Activated T-cell treated with anti-CD3 and anti-CD28 coated beads, Interleukin-2, amount 50 U/mL, for 72 hours (primary cell): ENCODE results near the gene KAZALD1. TPM values are rescaled to one million over a fixed set of nuclear protein-coding genes. Genes with fewer than 3 reads are reported as not detected.

Experiments used
- ATAC-seq, 2 donors: fragments of 150-1000 bp; cut with Tn5 transposase; replicated peaks in 1 of 2; 2 replicates each; pipeline ENCODE4 v1.10.0; 2021; ENCODE audit warnings: moderate library complexity in 2 of 2, mild to moderate bottlenecking in 1 of 2
- DNase-seq, 2 donors: peaks; one replicate each; pipeline ENCODE4 v3.0.0; 2021 to 2022; ENCODE audit warnings: mixed read lengths in 1 of 2
- H3K27ac Mint-ChIP-seq: one replicate; pipeline ENCODE4 v1.8.0; 2022; ENCODE audit warnings: mild to moderate bottlenecking, moderate library complexity, mixed read lengths
- H3K27me3 Mint-ChIP-seq: one replicate; pipeline ENCODE4 v1.8.0; 2022; ENCODE audit warnings: low read depth, mixed read lengths
- H3K36me3 Mint-ChIP-seq, 2 donors: one replicate each; pipeline ENCODE4 v1.8.0; 2022; ENCODE audit warnings: mixed read lengths in 2 of 2, mild to moderate bottlenecking in 1 of 2; ENCODE audit not compliant: insufficient read depth in 2 of 2
- H3K4me1 Mint-ChIP-seq: one replicate; pipeline ENCODE4 v1.8.0; 2022; ENCODE audit warnings: low read depth, mixed read lengths
- H3K4me3 Mint-ChIP-seq, 2 donors: one replicate each; pipeline ENCODE4 v1.8.0; 2022; ENCODE audit warnings: mild to moderate bottlenecking in 2 of 2, mixed read lengths in 2 of 2, moderate library complexity in 2 of 2
- H3K9me3 Mint-ChIP-seq, 2 donors: one replicate each; pipeline ENCODE4 v1.8.0; 2022; ENCODE audit warnings: mixed read lengths in 2 of 2
- total RNA-seq, 2 donors: library from RNA; stranded (reverse); gene quantifications; one replicate each; pipeline ENCODE4 v1.2.3, GENCODE V29; 2022

The KAZALD1 gene
- total RNA-seq, 2 donors from 2014 or later, result 0.49 to 0.53 TPM

DNA sequence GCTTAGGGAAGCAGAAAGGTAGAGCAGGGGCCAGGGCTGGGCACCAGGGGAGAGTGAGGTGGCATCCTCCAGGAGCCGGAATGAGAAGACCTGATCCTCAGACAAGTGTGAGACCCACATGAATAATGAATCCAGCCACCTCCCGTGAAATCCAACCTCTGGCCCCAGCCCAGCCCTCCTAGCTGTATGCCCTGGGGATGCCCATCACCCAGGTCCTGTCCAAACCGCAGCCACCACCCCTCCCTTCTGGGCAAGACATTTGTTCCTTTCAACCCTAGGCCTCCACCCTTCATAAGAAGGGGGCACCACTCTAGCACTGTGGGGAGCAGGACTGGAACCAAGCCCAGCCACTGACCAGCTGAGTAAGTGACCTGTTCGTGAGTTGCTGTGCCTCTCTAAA is 40.5 kb upstream of the KAZALD1 start:
- H3K36me3 Mint-ChIP-seq, result no peaks in the 10 kb centered on the region
- peaks cover 6% of the 10 kb centered on the region for H3K4me1 Mint-ChIP-seq
- H3K27me3 Mint-ChIP-seq, result peaks cover 40% of the 10 kb centered on the region
- no peak overlapping the region for H3K27ac Mint-ChIP-seq
- H3K9me3 Mint-ChIP-seq, result no peaks in the 10 kb centered on the region
- H3K4me3 Mint-ChIP-seq, result no peak overlapping the region
- DNase-seq (no peak), ATAC-seq (no peak)

DNA sequence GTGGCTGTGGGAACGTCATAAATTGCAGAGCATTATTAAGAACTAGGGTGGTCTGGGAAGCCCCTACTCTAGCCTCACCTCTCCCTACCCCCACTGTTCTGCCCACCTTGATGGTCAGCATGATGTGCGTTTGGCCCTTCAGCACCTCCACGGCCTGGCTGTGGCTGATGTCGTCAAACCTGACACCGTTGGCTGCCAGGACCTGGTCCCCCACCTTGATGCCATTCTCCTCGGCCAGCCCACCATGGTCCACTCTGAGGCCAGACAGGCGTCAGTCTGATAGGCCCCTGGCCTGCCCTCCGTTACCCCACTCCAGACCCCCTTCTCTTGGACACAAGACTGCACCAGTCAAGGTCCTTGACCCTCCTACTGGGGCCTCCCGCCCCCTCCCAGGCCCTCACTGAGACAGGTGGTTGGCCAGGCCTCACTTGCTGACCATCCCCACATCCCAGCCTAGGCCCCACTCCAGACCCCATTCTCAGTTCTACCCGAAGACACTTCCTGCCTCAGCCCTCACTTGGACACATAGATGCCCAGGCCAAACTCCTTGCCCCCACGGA is 40.0 kb upstream of the KAZALD1 start:
- Mint-ChIP-seq H3K27ac (no peak overlapping the region), H3K36me3 (no peaks in the 10 kb centered on the region), H3K27me3 (peaks cover 34% of the 10 kb centered on the region), H3K4me3 (no peak overlapping the region), H3K4me1 (peaks cover 6% of the 10 kb centered on the region), H3K9me3 (no peaks in the 10 kb centered on the region)
- no peak for DNase-seq
- ATAC-seq, result no peak

DNA sequence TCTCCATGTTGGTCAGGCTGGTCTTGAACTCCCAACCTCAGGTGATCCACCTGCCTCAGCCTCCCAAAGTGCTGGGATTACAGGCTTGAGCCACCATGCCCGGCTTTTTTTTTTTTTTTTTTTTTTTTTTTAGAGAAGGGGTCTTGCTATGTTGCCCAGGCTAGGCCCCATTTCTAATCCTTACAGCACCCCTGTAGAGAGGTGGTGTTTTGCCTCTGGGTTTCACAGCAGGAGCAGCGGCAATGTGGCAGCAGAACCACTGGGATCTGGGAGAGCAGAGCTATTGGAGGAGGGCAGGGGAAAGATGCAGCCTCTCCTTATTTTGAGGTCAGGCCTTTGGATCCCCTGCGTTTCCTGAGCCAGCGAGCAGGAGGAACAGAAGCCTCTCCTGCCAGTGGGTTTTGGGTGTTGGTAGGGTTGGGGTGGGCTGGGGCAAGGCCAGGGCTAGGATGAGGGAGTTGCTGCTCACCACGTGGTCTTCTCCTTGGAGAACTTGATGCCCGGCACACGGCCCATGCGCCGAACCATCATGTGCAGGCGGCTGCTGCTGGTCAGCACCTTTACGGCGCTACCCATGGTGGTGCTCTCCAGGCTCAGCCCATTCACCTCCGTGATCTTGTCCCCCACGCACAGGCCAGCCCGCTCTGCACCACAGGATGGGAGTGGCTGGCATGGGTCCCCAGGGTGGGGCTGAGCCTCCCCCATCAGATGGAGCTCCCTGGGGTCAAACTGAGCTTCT is 38.7 kb upstream of the KAZALD1 start:
- Mint-ChIP-seq H3K4me1 (peaks cover 6% of the 10 kb centered on the region), H3K27me3 (peaks cover 21% of the 10 kb centered on the region), H3K9me3 (no peaks in the 10 kb centered on the region), H3K4me3 (no peak overlapping the region), H3K27ac (no peak overlapping the region), H3K36me3 (no peaks in the 10 kb centered on the region)
- DNase-seq (no peak), ATAC-seq (no peak)

DNA sequence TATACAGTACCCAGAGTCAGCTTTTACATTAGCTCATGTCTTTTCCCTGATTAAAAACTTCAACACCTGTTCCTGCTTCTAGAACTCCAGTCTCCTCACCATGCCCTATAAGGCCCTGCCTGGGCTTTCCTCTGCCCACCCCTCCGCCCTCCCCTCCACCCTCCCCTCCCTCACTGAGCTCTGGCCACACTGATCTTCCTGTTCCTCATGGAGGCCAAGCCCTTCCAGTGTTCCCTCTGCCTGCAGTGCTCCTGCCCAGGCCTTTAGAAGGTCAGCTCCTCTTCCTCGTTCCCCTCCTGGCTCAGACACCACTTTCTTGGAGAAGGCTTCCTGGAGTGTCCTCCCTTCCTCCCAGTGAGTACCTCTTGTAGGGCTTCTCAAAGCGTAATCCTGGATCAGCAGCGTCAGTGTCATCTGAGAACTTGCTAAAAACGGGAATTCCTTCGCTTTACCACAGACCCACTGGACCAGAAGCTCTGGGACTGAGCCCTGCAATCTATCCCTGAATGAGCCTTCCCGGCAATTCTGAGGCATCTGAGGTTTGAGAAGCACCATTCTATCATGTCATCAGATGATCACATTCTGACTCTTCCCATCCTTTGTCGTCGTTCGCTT is 34.6 kb upstream of the KAZALD1 start:
- H3K27ac Mint-ChIP-seq, result no peak overlapping the region
- DNase-seq, result no peak

GRCh38 chr10:101028446-101029337 is 33.1 kb upstream of the KAZALD1 start:
- Mint-ChIP-seq H3K4me3 (no peak overlapping the region), H3K36me3 (no peaks in the 10 kb centered on the region), H3K27me3 (peaks cover 7% of the 10 kb centered on the region), H3K9me3 (no peaks in the 10 kb centered on the region), H3K27ac (no peak overlapping the region), H3K4me1 (peaks cover 18% of the 10 kb centered on the region)
- DNase-seq (no peak), ATAC-seq (no peak)

More for the DNA sequence above, 34.6 kb upstream of the KAZALD1 start:
- no peak for ATAC-seq
- Mint-ChIP-seq H3K4me1 (peaks cover 9% of the 10 kb centered on the region), H3K36me3 (no peaks in the 10 kb centered on the region), H3K9me3 (no peaks in the 10 kb centered on the region), H3K4me3 (no peak overlapping the region), H3K27me3 (peaks cover 7% of the 10 kb centered on the region)

DNA sequence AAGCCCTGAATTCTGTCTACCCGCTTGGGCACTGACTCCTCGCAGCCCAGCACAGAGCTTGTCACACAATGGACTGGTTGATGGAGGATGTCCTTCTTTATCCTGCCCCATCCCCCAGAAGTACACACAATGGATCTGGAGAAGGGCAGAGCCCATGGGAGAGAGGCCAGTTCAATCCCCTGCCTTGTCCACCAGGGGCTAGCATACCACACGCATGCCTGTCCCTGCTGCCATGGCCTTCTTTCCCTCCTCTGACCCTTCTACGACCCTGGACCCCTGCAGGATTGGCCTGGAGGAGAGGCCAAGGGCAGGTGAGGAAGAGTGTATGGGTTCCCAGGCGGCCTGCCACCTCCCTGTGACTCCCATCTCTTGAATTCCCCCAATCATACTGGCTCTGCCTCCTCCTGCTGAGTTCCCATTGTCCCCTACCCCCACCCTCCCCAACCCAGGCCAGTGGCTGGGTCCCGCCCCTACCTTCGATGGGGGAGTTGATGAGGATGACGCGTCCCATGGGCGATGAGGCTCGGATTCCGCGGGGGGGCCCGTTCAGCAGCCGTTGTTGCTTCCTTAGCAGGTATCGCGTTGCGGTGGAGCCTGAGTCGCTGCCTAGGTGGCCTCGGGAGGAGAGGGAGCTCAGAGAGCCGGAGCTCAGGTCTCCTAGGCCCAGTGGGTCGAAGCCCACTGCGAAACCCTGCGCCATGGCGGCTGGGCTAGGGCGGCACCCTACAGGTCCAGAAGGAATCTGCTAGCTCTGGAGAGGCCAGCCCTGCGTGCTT is 32.1 kb upstream of the KAZALD1 start:
- H3K4me3 Mint-ChIP-seq, result no peak overlapping the region
- peaks cover 7% of the 10 kb centered on the region for H3K27me3 Mint-ChIP-seq

DNA sequence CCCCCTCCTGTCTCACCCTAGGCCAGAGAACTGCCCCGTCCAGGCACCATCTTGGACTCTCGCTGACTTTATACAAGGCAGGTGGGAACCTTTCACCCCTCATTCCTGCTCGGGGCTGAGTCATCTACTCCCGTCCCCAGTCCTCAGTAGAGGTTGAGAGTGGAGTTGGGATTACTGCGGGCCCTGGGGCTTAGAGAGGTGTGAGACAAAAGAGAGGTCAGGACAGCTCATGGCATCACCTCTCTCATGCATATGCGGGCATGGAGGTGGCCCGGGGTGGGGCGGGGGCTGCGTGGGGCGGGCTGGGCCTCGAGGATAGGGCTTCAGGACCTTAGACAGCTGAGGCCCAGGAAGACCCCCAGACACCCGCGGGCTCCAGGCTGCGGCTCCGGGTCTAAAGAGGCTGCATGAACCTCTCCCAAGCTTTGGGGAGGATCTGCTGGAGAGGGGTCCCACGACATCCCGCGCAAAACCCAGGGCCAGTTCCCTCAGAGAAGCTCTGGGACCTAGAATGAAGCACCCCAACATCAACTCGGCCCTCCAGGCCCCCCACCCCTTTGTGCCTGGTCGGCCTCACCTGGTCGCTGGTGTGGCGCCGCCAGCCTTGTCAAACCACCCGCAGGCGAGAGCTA is 31.2 kb upstream of the KAZALD1 start:
- Mint-ChIP-seq H3K36me3 (no peaks in the 10 kb centered on the region), H3K27me3 (peaks cover 7% of the 10 kb centered on the region), H3K4me1 (peaks cover 18% of the 10 kb centered on the region), H3K27ac (no peak overlapping the region), H3K4me3 (peak overlapping the region; percentile 84 to 91), H3K9me3 (no peaks in the 10 kb centered on the region)
- ATAC-seq (no peak), DNase-seq (no peak)

More for the DNA sequence above, 32.1 kb upstream of the KAZALD1 start:
- H3K4me1 Mint-ChIP-seq, result peaks cover 18% of the 10 kb centered on the region
- ATAC-seq (no peak), DNase-seq (no peak)
- no peaks in the 10 kb centered on the region for H3K9me3 Mint-ChIP-seq
- H3K36me3 Mint-ChIP-seq, result no peaks in the 10 kb centered on the region
- no peak overlapping the region for H3K27ac Mint-ChIP-seq

DNA sequence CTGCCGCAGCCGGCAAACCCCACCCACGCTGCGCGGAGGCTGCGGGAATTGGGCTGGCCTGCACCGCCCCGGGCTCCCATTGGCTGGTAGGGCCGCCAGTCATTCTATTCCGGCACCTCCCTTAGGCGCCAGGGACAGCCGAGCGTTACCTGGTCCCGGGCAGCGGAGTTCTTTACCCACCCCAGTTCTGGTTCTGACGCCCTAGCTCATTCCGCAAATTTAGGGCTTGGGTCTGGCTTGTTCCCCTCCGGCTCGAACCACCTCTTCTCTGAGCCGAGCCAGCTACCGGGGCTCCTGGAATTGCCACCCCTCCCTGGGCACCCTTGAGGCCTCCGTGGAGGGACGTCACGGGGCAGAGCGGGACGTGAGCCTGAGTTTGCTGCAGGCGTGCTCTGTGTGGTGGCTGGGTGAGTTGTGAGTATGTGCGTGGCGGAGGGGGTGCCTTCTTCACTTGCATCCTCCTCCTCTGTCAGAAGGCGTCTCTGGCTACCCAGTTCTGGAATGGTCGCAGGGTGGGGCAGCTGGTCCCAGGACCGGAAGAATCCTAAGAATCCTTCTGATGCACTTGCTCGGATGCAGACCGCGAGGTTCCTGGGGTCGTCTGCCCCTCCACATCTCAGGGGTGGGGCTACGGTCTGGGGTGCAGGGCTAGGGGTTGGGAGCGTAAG is 30.5 kb upstream of the KAZALD1 start, which contains the start of the genes PDZD7 and SFXN3:
TSS of gene PDZD7 (minus strand) at position 2 of the 668 bp plus-strand sequence. CDS start 910 bp downstream, outside the sequence.
TSS of gene SFXN3 (plus strand) at position 107 of the 668 bp plus-strand sequence. CDS start 3,461 bp downstream, outside the sequence.
- Mint-ChIP-seq H3K36me3 (no peaks in the 10 kb centered on the region), H3K4me3 (peak within 1 kb of the TSS; percentile 84 to 91), H3K27ac (peak within 1 kb of the TSS; percentile 38), H3K27me3 (peaks cover 7% of the 10 kb centered on the region), H3K4me1 (peaks cover 18% of the 10 kb centered on the region), H3K9me3 (no peaks in the 10 kb centered on the region)
- DNase-seq, result peak; percentile 97 to 98
- ATAC-seq, result peak; percentile 85 to 87

- peaks cover 18% of the 10 kb centered on the region for H3K4me1 Mint-ChIP-seq
- no peaks in the 10 kb centered on the region for H3K9me3 Mint-ChIP-seq
- no peaks in the 10 kb centered on the region for H3K36me3 Mint-ChIP-seq
- H3K4me3 Mint-ChIP-seq, result peak overlapping the region; percentile 84 to 91
- H3K27me3 Mint-ChIP-seq, result peaks cover 7% of the 10 kb centered on the region
- peak; percentile 68 to 69 for DNase-seq
- H3K27ac Mint-ChIP-seq, result peak overlapping the region; percentile 38
- peak; percentile 46 to 61 for ATAC-seq
Observed at GRCh38 chr10:101031796-101032636, 29.8 kb upstream of the KAZALD1 start.

GRCh38 chr10:101032637-101033224 is 29.1 kb upstream of the KAZALD1 start:
- H3K27me3 Mint-ChIP-seq, result peaks cover 7% of the 10 kb centered on the region
- ATAC-seq (peak; percentile 62 to 70), DNase-seq (peak; percentile 56 to 68)
- peak overlapping the region; percentile 84 to 91 for H3K4me3 Mint-ChIP-seq
- H3K27ac Mint-ChIP-seq, result peak overlapping the region; percentile 3
- no peaks in the 10 kb centered on the region for H3K9me3 Mint-ChIP-seq
- H3K36me3 Mint-ChIP-seq, result no peaks in the 10 kb centered on the region
- peaks cover 18% of the 10 kb centered on the region for H3K4me1 Mint-ChIP-seq
